OCI-LY3 (cell line): ENCODE results near the gene SOD3.

Source experiments
- H2AFZ ChIP-seq: fragments of 200-600, 300-600 bp; shearing (Covaris generic); 2 replicates; pipeline ENCODE4 v1.6.0; 2014; ENCODE audit warnings: antibody characterized with exemption, low read depth, low read length
- H3K27ac ChIP-seq: fragments of 200-600, 300-600 bp; sonication (generic); 2 replicates; pipeline ENCODE4 v1.5.1; 2014; ENCODE audit warnings: mild to moderate bottlenecking, low read length, moderate library complexity, mixed read lengths
- H3K27me3 ChIP-seq: fragments of 200-600, 300-600 bp; sonication (generic); 2 replicates; pipeline ENCODE4 v1.6.1; 2014; ENCODE audit warnings: low read depth, low read length, mixed read lengths
- H3K36me3 ChIP-seq: fragments of 200-600, 300-600 bp; sonication (generic); replicated peaks from 2 replicates; pipeline ENCODE3; 2014; ENCODE audit warnings: low read depth, low read length, mixed read lengths
- H3K4me1 ChIP-seq: fragments of 300-600, 200-600 bp; sonication (generic); 2 replicates; pipeline ENCODE4 v1.6.1; 2014; ENCODE audit warnings: low read length, mixed read lengths
- H3K4me2 ChIP-seq: fragments of 200-600, 300-600 bp; sonication (generic); 2 replicates; pipeline ENCODE4 v1.6.1; 2014; ENCODE audit warnings: low read length, mixed read lengths
- H3K4me3 ChIP-seq: fragments of 300-600, 200-600 bp; sonication (generic); 2 replicates; pipeline ENCODE4 v1.5.1; 2014; ENCODE audit warnings: antibody characterized with exemption, mild to moderate bottlenecking, low read length, moderate library complexity
- H3K79me2 ChIP-seq: fragments of 300-600, 200-600 bp; shearing (Covaris generic); 2 replicates; pipeline ENCODE4 v1.6.1; 2014; ENCODE audit warnings: mild to moderate bottlenecking, low read length, mixed read lengths
- H3K9ac ChIP-seq: fragments of 300-600, 200-600 bp; shearing (Covaris generic); 2 replicates; pipeline ENCODE4 v1.6.0; 2014; ENCODE audit warnings: mild to moderate bottlenecking, low read length, moderate library complexity
- H3K9me3 ChIP-seq: fragments of 200-600, 300-600 bp; shearing (Covaris generic); 2 replicates; pipeline ENCODE4 v1.6.1; 2014; ENCODE audit warnings: low read length, mixed read lengths; ENCODE audit not compliant: insufficient read depth
- H4K20me1 ChIP-seq: fragments of 200-600, 300-600 bp; sonication (generic); 2 replicates; pipeline ENCODE4 v1.6.1; 2016; ENCODE audit warnings: low read length, mixed read lengths; ENCODE audit not compliant: insufficient read depth
- CTCF ChIP-seq: fragments of 200-600, 300-600 bp; sonication (generic); IDR thresholded peaks from 2 replicates; pipeline ENCODE4 v1.5.1; 2014; ENCODE audit warnings: antibody characterized with exemption, low read length, low read depth
- EZH2phosphoT487 ChIP-seq: fragments of 200-600 bp; shearing (Covaris generic); IDR thresholded peaks from 2 replicates; pipeline ENCODE4 v1.6.1; 2018; ENCODE audit warnings: antibody characterized with exemption, mixed run types, low read depth

SOD3 gene

GRCh38 chr4:24836661-24837242, 41.4 kb downstream of the SOD3 start:
- H3K36me3 ChIP-seq: no peaks in the 10 kb centered on the region
- TF ChIP-seq EZH2phosphoT487 (no peak), CTCF (no peak)
- peaks cover 5% of the 10 kb centered on the region; the same call in 1 of the 2 replicates for H3K27me3 ChIP-seq
- H3K9ac ChIP-seq: no peak overlapping the region
- no peak overlapping the region for H3K27ac ChIP-seq
- H2AFZ ChIP-seq: no peak overlapping the region
- H3K4me2 ChIP-seq: no peak overlapping the region
- no peaks in the 10 kb centered on the region for H4K20me1 ChIP-seq
- H3K4me1 ChIP-seq: peaks cover 2% of the 10 kb centered on the region
- H3K9me3 ChIP-seq: no peaks in the 10 kb centered on the region
- no peaks in the 10 kb centered on the region for H3K79me2 ChIP-seq
- H3K4me3 ChIP-seq: no peak overlapping the region

- Histone ChIP-seq H3K27ac (no peak overlapping the region), H3K9me3 (no peaks in the 10 kb centered on the region), H3K4me3 (no peak overlapping the region), H3K4me2 (no peak overlapping the region), H3K9ac (no peak overlapping the region), H3K4me1 (no peaks in the 10 kb centered on the region), H3K79me2 (no peaks in the 10 kb centered on the region), H3K27me3 (peaks cover 5% of the 10 kb centered on the region; the same call in 1 of the 2 replicates), H3K36me3 (no peaks in the 10 kb centered on the region), H2AFZ (no peak overlapping the region), H4K20me1 (no peaks in the 10 kb centered on the region)
- TF ChIP-seq EZH2phosphoT487: no peak
- TF ChIP-seq CTCF: no peak
Measured at GRCh38 chr4:24837336-24837735, 42.0 kb downstream of the SOD3 start.

GRCh38 chr4:24837781-24838180, 42.4 kb downstream of the SOD3 start:
- no peaks in the 10 kb centered on the region for H4K20me1 ChIP-seq
- H3K9me3 ChIP-seq: no peaks in the 10 kb centered on the region
- no peak overlapping the region for H2AFZ ChIP-seq
- H3K4me1 ChIP-seq: no peaks in the 10 kb centered on the region
- TF ChIP-seq EZH2phosphoT487 (no peak), CTCF (no peak)
- no peak overlapping the region for H3K27ac ChIP-seq
- no peaks in the 10 kb centered on the region for H3K79me2 ChIP-seq
- H3K4me3 ChIP-seq: no peak overlapping the region
- H3K36me3 ChIP-seq: no peaks in the 10 kb centered on the region
- H3K4me2 ChIP-seq: no peak overlapping the region
- H3K9ac ChIP-seq: no peak overlapping the region
- peaks cover 5% of the 10 kb centered on the region; the same call in 1 of the 2 replicates for H3K27me3 ChIP-seq

- no peaks in the 10 kb centered on the region for H3K36me3 ChIP-seq
- no peaks in the 10 kb centered on the region for H3K4me1 ChIP-seq
- H3K4me3 ChIP-seq: no peak overlapping the region
- H4K20me1 ChIP-seq: no peaks in the 10 kb centered on the region
- H3K4me2 ChIP-seq: no peak overlapping the region
- no peaks in the 10 kb centered on the region for H3K79me2 ChIP-seq
- no peak overlapping the region for H2AFZ ChIP-seq
- H3K27me3 ChIP-seq: peaks cover 5% of the 10 kb centered on the region; the same call in 1 of the 2 replicates
- no peak overlapping the region for H3K27ac ChIP-seq
- H3K9ac ChIP-seq: no peak overlapping the region
- H3K9me3 ChIP-seq: no peaks in the 10 kb centered on the region
- no peak for TF ChIP-seq CTCF
- no peak for TF ChIP-seq EZH2phosphoT487
Measured at GRCh38 chr4:24840362-24840761, 45.0 kb downstream of the SOD3 start.
